CD4-positive, alpha-beta memory T cell (primary cell): Measurements from ENCODE around the gene MRGPRF. TPM values are rescaled to one million over a fixed set of nuclear protein-coding genes. Genes with fewer than 3 reads are reported as not detected.
A peak's percentile ranks its signal among the peaks of the same experiment; 100 is the strongest.

Experiments
- CTCF ChIA-PET: fragments of 350-600 bp; sonication (Branson Sonifier 250); formaldehyde crosslinking; loops from one replicate; lab custom pipeline; 2021; ENCODE audit warnings: inconsistent platforms; ENCODE audit not compliant: partially characterized antibody; lab: Charles Lee
- POLR2A ChIA-PET: fragments of 350-600 bp; sonication (Branson Sonifier 250); formaldehyde crosslinking; loops from one replicate; lab custom pipeline; 2021; ENCODE audit not compliant: partially characterized antibody; lab: Charles Lee
- DNase-seq, 5 donors: peaks; one replicate each; pipeline versions ENCODE4 v3.0.0 to v3.0.0-alpha.2; 2020 to 2022; ENCODE audit warnings: mixed read lengths in 1 of 5
- H3K27ac ChIP-seq: one replicate; pipeline ENCODE4 v1.7.0; 2013; ENCODE audit warnings: low read depth, low read length
- H3K27me3 ChIP-seq: 2 replicates; pipeline ENCODE4 v1.7.0; 2013; ENCODE audit warnings: mild to moderate bottlenecking, low read length, moderate library complexity; ENCODE audit not compliant: insufficient read depth
- H3K36me3 ChIP-seq: 2 replicates; pipeline ENCODE4 v1.7.0; 2013; ENCODE audit warnings: mild to moderate bottlenecking, low read length, moderate library complexity; ENCODE audit not compliant: insufficient read depth
- H3K4me1 ChIP-seq: 2 replicates; pipeline ENCODE4 v1.7.0; 2013; ENCODE audit warnings: mild to moderate bottlenecking, low read length, moderate library complexity; ENCODE audit not compliant: insufficient read depth
- H3K4me3 ChIP-seq, 2 donors: one replicate each; pipeline ENCODE4 v1.7.0; 2013; ENCODE audit warnings: low read length in 2 of 2, mild to moderate bottlenecking in 1 of 2
- H3K9me3 ChIP-seq, 2 donors: one replicate each; pipeline ENCODE4 v1.7.0; 2013; ENCODE audit warnings: low read length in 2 of 2, control low read depth in 1 of 2; ENCODE audit not compliant: control insufficient read depth in 1 of 2
- H3K27ac Mint-ChIP-seq, 7 donors: one replicate each; pipeline ENCODE4 v1.8.0; 2020 to 2021; ENCODE audit warnings: mixed read lengths in 7 of 7, mild to moderate bottlenecking in 6 of 7, inconsistent platforms in 3 of 7, moderate library complexity in 3 of 7
- H3K27me3 Mint-ChIP-seq, 2 donors: one replicate each; pipeline ENCODE4 v1.8.0; 2020 to 2021; ENCODE audit warnings: mixed read lengths in 2 of 2
- H3K36me3 Mint-ChIP-seq, 2 donors: one replicate each; pipeline ENCODE4 v1.8.0; 2020 to 2021; ENCODE audit warnings: mixed read lengths in 2 of 2, inconsistent platforms in 1 of 2, mild to moderate bottlenecking in 1 of 2
- H3K4me1 Mint-ChIP-seq, 4 donors: one replicate each; pipeline ENCODE4 v1.8.0; 2020 to 2021; ENCODE audit warnings: mixed read lengths in 4 of 4, mild to moderate bottlenecking in 1 of 4
- H3K4me3 Mint-ChIP-seq, 8 donors: one replicate each; pipeline ENCODE4 v1.8.0; 2020 to 2021; ENCODE audit warnings: mixed read lengths in 8 of 8, mild to moderate bottlenecking in 7 of 8, moderate library complexity in 6 of 8, inconsistent platforms in 3 of 8
- H3K9me3 Mint-ChIP-seq, 8 donors: one replicate each; pipeline ENCODE4 v1.8.0; 2020 to 2021; ENCODE audit warnings: mixed read lengths in 8 of 8, mild to moderate bottlenecking in 5 of 8, inconsistent platforms in 3 of 8, moderate library complexity in 1 of 8
- intact Hi-C: fragments of 100-400 bp; cut with micrococcal nuclease; formaldehyde crosslinking; loops from one replicate; pipeline ENCODE4 v1.15.1; 2023
- polyA plus RNA-seq, 2 donors: library from polyadenylated mRNA; unstranded; fragments of 300-500 nt; fragmentation: Illumina TruSeq; gene quantifications; one replicate each; pipeline ENCODE4 v1.2.3, GENCODE V29; 2021
- total RNA-seq, 2 experiments: library from RNA; stranded (reverse); gene quantifications; one replicate each; pipeline ENCODE4 v1.2.3, GENCODE V29; 2021

MRGPRF gene
- total and polyA plus RNA-seq, 4 experiments from 2014 or later: not detected

DNA sequence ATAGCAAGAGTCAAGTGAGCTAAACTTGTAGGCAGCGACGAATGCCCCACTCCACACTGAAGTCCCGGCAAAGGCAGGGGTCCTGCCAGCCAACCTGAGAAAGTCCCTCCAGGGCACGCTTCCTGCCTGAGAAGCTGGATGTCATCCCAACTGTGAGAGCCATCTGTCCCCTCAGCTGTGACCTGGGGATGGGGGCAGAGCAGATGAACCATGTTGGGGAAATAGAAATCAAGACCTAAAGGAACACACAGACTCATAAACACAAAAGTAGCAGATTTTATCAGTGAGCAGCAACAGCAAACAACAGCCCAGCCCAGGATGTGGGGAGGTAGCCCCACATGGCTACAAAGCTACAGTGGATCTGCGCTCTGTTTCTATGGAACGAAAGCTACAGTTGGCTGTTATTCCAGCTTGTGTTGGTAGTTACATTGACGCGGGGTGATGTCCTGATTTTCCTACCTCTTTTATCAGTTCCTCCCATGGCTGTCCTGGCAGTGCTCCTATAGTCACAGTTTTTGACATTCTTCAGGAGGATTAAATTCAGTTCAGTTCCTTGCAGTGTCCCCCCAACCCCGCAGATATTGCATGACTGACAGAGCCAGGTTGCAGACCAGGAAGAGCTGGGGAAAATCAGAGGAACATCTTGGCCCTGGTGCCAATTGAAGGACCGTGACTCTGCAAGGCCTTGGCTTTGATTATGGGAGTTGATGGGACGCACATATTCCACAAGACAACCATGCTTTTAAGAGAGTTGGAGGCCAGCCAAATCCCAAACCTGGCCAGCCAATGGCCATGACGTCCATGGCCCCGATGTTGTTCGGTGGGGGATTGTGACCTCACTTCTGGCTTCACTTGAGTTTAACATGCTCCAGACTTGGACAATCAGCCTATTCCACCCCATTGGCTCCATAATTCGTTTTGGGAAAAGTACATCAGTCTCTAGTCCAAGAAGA, 46.9 kb downstream of the MRGPRF start:
- CTCF ChIA-PET: interaction anchor here (0.7 to 1.8 kb wide), 4 partner anchors 12 to 383 kb away, joined by 3 to 5 read pairs (median 3); no protein-coding TSS in a partner anchor
- POLR2A ChIA-PET: interaction anchor here (0.5 to 2.1 kb wide), 5 partner anchors 9 to 83 kb away, joined by 3 to 11 read pairs (median 7); partner anchors contain the start of genes IGHMBP2, MRGPRD and TPCN2
- H3K9me3 Mint-ChIP-seq: no peaks in the 10 kb centered on the region
- Histone ChIP-seq H3K27ac (peak overlapping the region; percentile 0), H3K9me3 (no peaks in the 10 kb centered on the region), H3K36me3 (no peaks in the 10 kb centered on the region), H3K27me3 (no peaks in the 10 kb centered on the region), H3K4me3 (no peak overlapping the region), H3K4me1 (peaks cover 48% of the 10 kb centered on the region)
- peak overlapping the region; percentile 24 to 79 (median 70) for H3K4me3 Mint-ChIP-seq
- intact Hi-C loops: no loop called here
- peaks cover 3 to 4% of the 10 kb centered on the region in 2 donors for H3K27me3 Mint-ChIP-seq
- H3K4me1 Mint-ChIP-seq: peaks cover 23 to 56% (median 41%) of the 10 kb centered on the region in 4 donors
- H3K27ac Mint-ChIP-seq: peak overlapping the region; percentile 79 to 96 (median 90)
- peaks cover 0 to 4% of the 10 kb centered on the region in 2 donors for H3K36me3 Mint-ChIP-seq
- peak in 4 of 5 donors; percentile 38 to 62 (median 46) for DNase-seq

DNA sequence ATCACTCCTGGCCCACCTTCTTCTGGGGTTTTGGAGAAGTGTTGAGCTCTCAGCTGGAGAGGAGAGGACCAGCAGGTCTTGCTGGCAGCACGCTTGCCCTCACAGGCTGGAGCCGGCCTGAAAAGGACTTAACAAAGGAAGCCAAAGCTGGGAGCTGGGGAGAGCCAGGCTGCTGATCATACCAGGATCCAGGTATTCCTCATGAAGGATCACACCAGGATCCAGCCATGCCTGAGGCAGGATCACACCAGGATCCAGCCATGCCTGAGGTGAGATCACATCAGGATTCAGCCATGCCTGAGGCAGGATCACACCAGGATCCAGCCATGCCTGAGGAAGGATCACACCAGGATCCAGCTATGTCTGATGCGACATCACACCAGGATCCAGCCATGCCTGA, 49.3 kb downstream of the MRGPRF start:
- Mint-ChIP-seq H3K27ac (peak overlapping the region in 6 of 7 donors; percentile 60 to 98 (median 93)), H3K4me1 (peaks cover 22 to 56% (median 41%) of the 10 kb centered on the region in 4 donors), H3K27me3 (peaks cover 3 to 4% of the 10 kb centered on the region in 2 donors), H3K9me3 (no peaks in the 10 kb centered on the region), H3K4me3 (peak overlapping the region in 5 of 8 donors; percentile 25 to 85 (median 79)), H3K36me3 (peaks cover 0 to 4% of the 10 kb centered on the region in 2 donors)
- CTCF ChIA-PET: interaction anchor here (1.1 kb wide), 1 partner anchor 12 kb away, joined by 3 read pairs; no protein-coding TSS in a partner anchor
- POLR2A ChIA-PET: no interaction called here
- H3K9me3 ChIP-seq: no peaks in the 10 kb centered on the region
- H3K36me3 ChIP-seq: no peaks in the 10 kb centered on the region
- H3K27ac ChIP-seq: peak overlapping the region; percentile 47
- intact Hi-C loops: no loop called here
- peaks cover 48% of the 10 kb centered on the region for H3K4me1 ChIP-seq
- DNase-seq: no peak
- no peak overlapping the region for H3K4me3 ChIP-seq
- H3K27me3 ChIP-seq: no peaks in the 10 kb centered on the region

DNA sequence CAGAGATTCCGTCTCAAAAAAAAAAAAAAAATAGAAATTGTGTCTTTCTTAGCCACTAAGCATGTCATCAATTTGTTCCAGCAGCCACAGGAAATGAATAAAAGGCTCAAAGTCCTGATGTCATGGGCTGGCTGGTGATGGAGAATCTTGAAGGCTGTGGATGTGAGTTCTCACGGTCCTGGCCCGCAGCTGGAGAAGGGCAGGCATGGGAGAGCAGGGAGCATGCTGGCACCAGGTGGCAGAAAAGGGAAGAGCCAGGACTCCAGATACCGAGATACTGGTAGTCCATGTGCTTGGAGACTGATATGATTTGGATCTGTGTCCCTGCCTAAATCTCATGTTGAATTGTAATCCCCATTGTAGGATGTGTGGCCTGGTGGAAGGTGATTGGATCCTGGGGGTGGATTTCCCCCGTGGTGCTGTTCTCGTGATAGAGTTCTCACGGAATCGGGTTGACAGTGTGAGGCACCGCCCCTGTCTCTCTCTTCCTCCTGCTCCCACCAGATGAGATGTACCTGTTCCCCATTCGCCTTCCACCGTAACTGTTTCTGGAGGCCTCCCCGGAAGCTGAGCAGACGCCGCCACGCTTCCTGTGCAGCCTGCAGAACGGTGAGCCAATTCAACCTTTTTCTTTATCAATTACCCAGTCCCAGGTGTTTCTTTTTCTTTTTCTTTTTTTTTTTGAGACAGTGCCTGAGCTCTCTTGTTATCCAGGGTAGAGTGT, 50.4 kb downstream of the MRGPRF start:
- Histone ChIP-seq H3K36me3 (no peaks in the 10 kb centered on the region), H3K27ac (peak overlapping the region; percentile 47), H3K4me3 (no peak overlapping the region), H3K9me3 (no peaks in the 10 kb centered on the region), H3K4me1 (peaks cover 48% of the 10 kb centered on the region), H3K27me3 (no peaks in the 10 kb centered on the region)
- Mint-ChIP-seq H3K4me1 (peaks cover 21 to 54% (median 40%) of the 10 kb centered on the region in 4 donors), H3K27me3 (peaks cover 0 to 2% of the 10 kb centered on the region in 2 donors), H3K27ac (peak overlapping the region; percentile 86 to 98 (median 93)), H3K4me3 (peak overlapping the region; percentile 47 to 85 (median 74)), H3K36me3 (peaks cover 0 to 3% of the 10 kb centered on the region in 2 donors), H3K9me3 (no peaks in the 10 kb centered on the region)
- ChIA-PET POLR2A (interaction anchor here (0.7 to 1.7 kb wide), 5 partner anchors 12 to 86 kb away, joined by 3 to 7 read pairs (median 3); partner anchors contain the start of genes IGHMBP2, MRPL21 and TPCN2), CTCF (interaction anchor here (1.1 kb wide), 1 partner anchor 11 kb away, joined by 3 read pairs; no protein-coding TSS in a partner anchor)
- peak; percentile 50 to 80 (median 61) for DNase-seq
- intact Hi-C loops: no loop called here

DNA sequence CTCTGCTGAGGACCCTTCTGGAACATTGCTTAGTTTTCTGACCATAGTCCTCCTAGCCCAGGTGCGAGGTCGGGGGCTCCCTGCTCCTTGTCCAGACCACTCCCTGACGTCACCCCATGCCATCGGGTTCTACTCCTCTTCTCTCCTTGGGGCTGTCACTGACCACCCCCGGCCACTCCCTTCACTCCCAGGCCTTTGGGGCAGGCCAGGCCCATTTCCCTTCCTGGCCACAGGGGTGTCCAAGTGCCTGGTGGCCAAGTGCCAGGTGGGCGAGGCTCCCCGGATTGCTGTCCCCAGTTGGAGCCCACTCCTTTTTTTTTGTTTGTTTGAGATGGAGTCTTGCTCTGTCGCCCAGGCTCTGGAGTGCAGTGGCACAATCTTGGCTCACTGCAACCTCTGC, 51.8 kb downstream of the MRGPRF start:
- H3K4me3 Mint-ChIP-seq: no peak overlapping the region
- H3K27me3 ChIP-seq: no peaks in the 10 kb centered on the region
- intact Hi-C loops: no loop called here
- no peaks in the 10 kb centered on the region for H3K9me3 ChIP-seq
- H3K27ac ChIP-seq: no peak overlapping the region
- peaks cover 0 to 3% of the 10 kb centered on the region in 2 donors for H3K36me3 Mint-ChIP-seq
- H3K4me3 ChIP-seq: no peak overlapping the region
- ChIA-PET POLR2A (no interaction called here), CTCF (no interaction called here)
- H3K4me1 ChIP-seq: peaks cover 48% of the 10 kb centered on the region
- H3K27ac Mint-ChIP-seq: peak overlapping the region in 2 of 7 donors; percentile 8 to 23
- DNase-seq: no peak
- H3K27me3 Mint-ChIP-seq: peaks cover 0 to 2% of the 10 kb centered on the region in 2 donors
- no peaks in the 10 kb centered on the region for H3K9me3 Mint-ChIP-seq
- no peaks in the 10 kb centered on the region for H3K36me3 ChIP-seq
- H3K4me1 Mint-ChIP-seq: peaks cover 19 to 50% (median 31%) of the 10 kb centered on the region in 4 donors

DNA sequence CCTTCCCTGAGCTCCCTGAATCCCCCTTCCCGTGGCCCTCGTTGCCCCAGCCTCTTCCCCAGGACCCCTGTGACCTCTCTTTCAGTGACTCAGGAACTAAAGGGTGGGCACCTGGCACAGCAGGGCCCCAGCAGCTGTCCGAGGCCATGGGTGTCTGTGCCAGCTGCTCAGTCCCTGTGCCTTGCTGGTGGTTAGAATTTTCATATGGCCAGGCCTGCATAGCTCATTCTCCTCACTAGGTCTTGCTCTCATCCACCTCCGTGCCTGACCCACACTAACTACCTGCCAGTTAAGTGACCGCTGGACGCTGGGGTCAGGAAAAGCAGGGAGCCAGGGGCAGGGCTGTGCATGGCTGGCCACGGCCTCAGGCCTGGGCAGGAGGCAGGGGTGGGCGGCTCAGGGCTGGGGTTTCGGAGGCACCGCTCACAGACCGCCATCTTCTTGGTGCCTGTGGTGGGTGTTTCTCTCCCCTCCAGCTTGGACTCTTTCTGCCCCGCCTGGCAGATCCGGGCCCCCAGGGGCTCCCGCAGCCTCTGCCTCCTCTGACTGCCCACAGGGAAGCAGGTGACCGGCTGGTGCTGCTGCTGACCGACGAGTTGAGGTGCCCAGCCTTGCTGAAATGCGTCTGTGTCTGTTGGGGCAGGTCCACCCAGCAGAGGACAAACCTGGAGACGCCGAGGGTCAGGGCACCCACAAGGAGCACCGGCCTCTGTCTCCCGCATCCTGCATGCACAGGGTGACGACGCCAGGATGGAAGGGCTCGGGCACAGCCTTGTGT, 52.6 kb downstream of the MRGPRF start:
- no peak overlapping the region for H3K4me3 ChIP-seq
- ChIA-PET POLR2A (interaction anchor here (0.6 kb wide), 1 partner anchor 1276 kb away, joined by 3 read pairs; no protein-coding TSS in a partner anchor), CTCF (no interaction called here)
- H3K27me3 Mint-ChIP-seq: peaks cover 0 to 2% of the 10 kb centered on the region in 2 donors
- intact Hi-C loops: no loop called here
- no peak overlapping the region for H3K27ac ChIP-seq
- H3K36me3 Mint-ChIP-seq: peaks cover 0 to 3% of the 10 kb centered on the region in 2 donors
- H3K27me3 ChIP-seq: no peaks in the 10 kb centered on the region
- no peaks in the 10 kb centered on the region for H3K9me3 ChIP-seq
- H3K27ac Mint-ChIP-seq: no peak overlapping the region
- H3K9me3 Mint-ChIP-seq: no peaks in the 10 kb centered on the region
- no peak overlapping the region for H3K4me3 Mint-ChIP-seq
- no peaks in the 10 kb centered on the region for H3K36me3 ChIP-seq
- DNase-seq: no peak
- H3K4me1 Mint-ChIP-seq: peaks cover 12 to 45% (median 24%) of the 10 kb centered on the region in 4 donors
- peaks cover 40% of the 10 kb centered on the region for H3K4me1 ChIP-seq

DNA sequence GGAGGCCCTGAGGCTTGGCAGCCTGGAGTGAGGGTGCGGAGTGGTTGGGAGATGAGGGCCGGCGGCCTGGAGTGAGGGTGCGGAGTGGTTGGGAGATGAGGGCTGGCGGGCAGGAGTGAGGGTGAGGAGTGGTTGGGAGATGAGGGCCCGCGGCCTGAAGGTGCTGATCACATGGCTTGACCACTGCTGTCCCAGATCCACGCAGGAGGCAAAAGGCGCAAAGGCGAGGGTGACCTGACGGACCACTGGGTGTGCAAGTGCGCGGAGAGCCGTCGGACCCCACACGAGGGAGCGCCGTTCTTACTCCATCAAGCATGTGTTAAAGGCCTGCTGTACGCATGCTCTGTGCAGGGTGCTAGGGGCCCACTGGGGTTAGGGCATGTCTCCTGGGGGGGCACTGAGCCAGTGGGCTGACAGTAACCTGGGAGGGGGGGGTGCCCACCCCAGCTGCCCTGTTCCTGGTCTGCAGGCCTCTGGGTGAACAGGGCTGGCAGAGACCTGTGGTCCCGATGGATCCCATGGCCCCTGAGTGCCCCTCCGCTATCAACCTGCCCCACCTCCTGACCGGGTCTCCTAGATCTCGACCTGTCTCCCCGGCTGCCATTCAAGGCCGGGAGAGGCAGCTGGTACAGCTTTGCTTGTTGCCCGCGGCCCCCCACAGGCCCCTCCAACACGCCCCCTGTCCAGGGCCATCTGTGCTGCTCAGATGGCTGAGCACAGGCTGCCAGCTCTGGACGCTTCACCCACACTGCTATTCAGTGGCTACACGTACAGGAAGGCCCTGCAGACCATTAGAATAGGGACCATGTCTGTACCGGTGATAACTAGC, 53.4 kb downstream of the MRGPRF start:
- Histone ChIP-seq H3K9me3 (no peaks in the 10 kb centered on the region), H3K36me3 (no peaks in the 10 kb centered on the region), H3K4me3 (no peak overlapping the region), H3K27me3 (no peaks in the 10 kb centered on the region), H3K4me1 (peaks cover 32% of the 10 kb centered on the region), H3K27ac (no peak overlapping the region)
- Mint-ChIP-seq H3K4me1 (peaks cover 12 to 44% (median 24%) of the 10 kb centered on the region in 4 donors), H3K9me3 (no peaks in the 10 kb centered on the region), H3K27ac (no peak overlapping the region), H3K27me3 (peaks cover 0 to 2% of the 10 kb centered on the region in 2 donors), H3K36me3 (peaks cover 0 to 3% of the 10 kb centered on the region in 2 donors), H3K4me3 (no peak overlapping the region)
- intact Hi-C loops: no loop called here
- ChIA-PET POLR2A (interaction anchor here (0.6 kb wide), 1 partner anchor 1275 kb away, joined by 3 read pairs; no protein-coding TSS in a partner anchor), CTCF (no interaction called here)
- DNase-seq: no peak
